Measurements from ENCODE around the gene XPNPEP2.
A peak's percentile ranks its signal among the peaks of the same experiment; 100 is the strongest.

The XPNPEP2 gene

GRCh38 chrX:129797251-129797906 is 58.6 kb downstream of the XPNPEP2 start:
- DNase-seq (ENCODE audit: low read depth in 2 of 2) = no peak

GRCh38 chrX:129798456-129798855 is 59.7 kb downstream of the XPNPEP2 start:
- no peak for DNase-seq (ENCODE audit: low read depth in 2 of 2)

GRCh38 chrX:129798888-129799287 is 60.1 kb downstream of the XPNPEP2 start:
- peak in 1 of 2 experiments; percentile 34 for DNase-seq (ENCODE audit: low read depth in 2 of 2)

GRCh38 chrX:129800186-129800585 is 61.4 kb downstream of the XPNPEP2 start:
- no peak for DNase-seq (ENCODE audit: low read depth in 2 of 2)

- DNase-seq (ENCODE audit: low read depth in 2 of 2) = no peak
These were observed 64.1 kb downstream of the XPNPEP2 start for GRCh38 chrX:129802863-129803262.

- no peak for DNase-seq (ENCODE audit: low read depth in 2 of 2)
These were observed 66.0 kb downstream of the XPNPEP2 start for GRCh38 chrX:129804806-129805205.

GRCh38 chrX:129808158-129808828 is 69.5 kb downstream of the XPNPEP2 start:
- no peak for DNase-seq (ENCODE audit: low read depth in 2 of 2)

GRCh38 chrX:129808829-129809796 is 70.3 kb downstream of the XPNPEP2 start:
- DNase-seq (ENCODE audit: low read depth in 2 of 2) = no peak

GRCh38 chrX:129813662-129814368 is 75.0 kb downstream of the XPNPEP2 start:
- no peak for DNase-seq (ENCODE audit: low read depth in 2 of 2)

GRCh38 chrX:129818123-129818522 is 79.3 kb downstream of the XPNPEP2 start:
- no peak for DNase-seq (ENCODE audit: low read depth in 2 of 2)

All from stimulated activated CD4-positive, alpha-beta T cell treated with anti-CD3 and anti-CD28 coated beads, Interleukin-12 subunit alpha, Interleukin-12 subunit beta, amount 100 ng/mL, for 24 hours (primary cell).